Measurements from ENCODE around the gene PGLYRP1. TPM values are rescaled to one million over a fixed set of nuclear protein-coding genes. Genes with fewer than 3 reads are reported as not detected.

PGLYRP1 gene
- polyA plus RNA-seq, 1 donor: 0.07 TPM

DNA sequence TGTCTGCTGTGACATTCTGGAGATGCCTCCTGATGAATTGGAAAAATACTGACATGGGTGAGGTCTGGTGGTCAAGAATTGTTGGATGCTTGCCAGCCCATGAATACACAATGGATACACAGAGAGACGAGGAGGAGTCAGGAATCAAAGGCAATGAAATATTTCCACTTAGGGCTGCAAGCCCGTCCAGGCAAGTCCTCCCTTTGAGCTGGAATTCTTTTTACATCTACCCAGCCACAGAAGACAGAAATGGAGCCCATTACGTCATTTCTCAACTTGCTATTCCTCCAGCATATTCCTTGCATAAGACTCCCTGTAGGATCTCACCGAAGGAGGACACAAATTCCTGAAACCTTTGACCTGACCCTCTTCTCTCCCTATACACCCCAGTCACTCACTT lies 33.7 kb upstream of the PGLYRP1 start:
- Histone ChIP-seq H3K36me3 (ENCODE audit: control insufficient read depth, insufficient read depth, low read length) (no peaks in the 10 kb centered on the region), H3K4me1 (ENCODE audit: control insufficient read depth, insufficient read depth, low read length) (no peaks in the 10 kb centered on the region), H3K9me3 (ENCODE audit: control insufficient read depth, low read depth, low read length) (peaks cover 4% of the 10 kb centered on the region), H3K27me3 (ENCODE audit: control insufficient read depth, insufficient read depth, low read length) (no peaks in the 10 kb centered on the region), H3K27ac (ENCODE audit: low read length) (no peak overlapping the region), H3K4me3 (ENCODE audit: low read length) (no peak overlapping the region)
- WGBS (ENCODE audit: insufficient coverage, low lambda C conversion rate): 60% methylated on average over 1 of the region's 4 CpGs
- no peak for DNase-seq

DNA sequence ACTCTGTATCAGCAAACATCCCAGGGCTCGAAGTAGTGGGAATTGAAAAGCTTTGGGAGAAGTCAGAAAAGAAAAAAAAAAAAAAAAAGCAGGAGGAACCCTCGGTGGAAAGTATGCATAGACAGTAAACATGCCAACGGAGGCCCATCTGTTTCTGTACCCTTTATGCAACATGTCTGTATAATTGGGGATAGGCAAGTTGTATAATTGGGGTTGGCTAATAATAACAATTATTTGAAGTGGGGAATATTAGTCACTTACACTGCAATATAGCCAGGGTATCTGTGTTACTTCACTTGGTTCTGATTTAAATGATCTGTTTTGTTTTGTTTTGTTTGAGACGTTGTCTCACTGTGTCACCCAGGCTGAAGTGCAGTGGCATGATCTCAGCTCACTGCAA lies 30.0 kb upstream of the PGLYRP1 start:
- no peak for DNase-seq
- no peaks in the 10 kb centered on the region for H3K4me1 ChIP-seq (ENCODE audit: control insufficient read depth, insufficient read depth, low read length)
- no peaks in the 10 kb centered on the region for H3K36me3 ChIP-seq (ENCODE audit: control insufficient read depth, insufficient read depth, low read length)
- H3K27me3 ChIP-seq (ENCODE audit: control insufficient read depth, insufficient read depth, low read length): no peaks in the 10 kb centered on the region
- no peaks in the 10 kb centered on the region for H3K9me3 ChIP-seq (ENCODE audit: control insufficient read depth, low read depth, low read length)
- H3K27ac ChIP-seq (ENCODE audit: low read length): no peak overlapping the region
- no peak overlapping the region for H3K4me3 ChIP-seq (ENCODE audit: low read length)
- WGBS (ENCODE audit: insufficient coverage, low lambda C conversion rate): no CpG with 5 or more reads among the region's 4 CpGs

DNA sequence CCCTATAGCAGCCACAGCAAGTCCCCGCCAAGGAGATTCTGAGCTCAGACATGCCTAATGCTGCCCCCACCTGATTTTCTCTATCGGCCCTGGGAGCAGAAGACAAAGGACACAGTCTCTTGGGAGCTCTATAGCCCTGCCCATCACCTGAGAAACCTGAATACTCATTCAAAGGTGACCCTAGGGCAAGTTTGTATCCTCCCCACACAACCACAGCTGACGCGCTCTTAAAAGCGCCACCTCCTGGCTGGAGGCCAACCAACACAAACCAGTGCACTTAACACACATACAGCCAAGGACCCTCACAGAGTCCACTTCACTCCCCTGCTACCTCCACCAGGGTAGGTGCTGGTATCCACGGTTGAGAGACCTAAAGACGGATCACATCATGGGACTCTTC lies 26.7 kb upstream of the PGLYRP1 start:
- no peak for DNase-seq
- H3K4me1 ChIP-seq (ENCODE audit: control insufficient read depth, insufficient read depth, low read length): no peaks in the 10 kb centered on the region
- H3K27ac ChIP-seq (ENCODE audit: low read length): no peak overlapping the region
- no CpG with 5 or more reads among the region's 7 CpGs for WGBS (ENCODE audit: insufficient coverage, low lambda C conversion rate)
- H3K9me3 ChIP-seq (ENCODE audit: control insufficient read depth, low read depth, low read length): no peaks in the 10 kb centered on the region
- H3K4me3 ChIP-seq (ENCODE audit: low read length): no peak overlapping the region
- H3K36me3 ChIP-seq (ENCODE audit: control insufficient read depth, insufficient read depth, low read length): no peaks in the 10 kb centered on the region
- no peaks in the 10 kb centered on the region for H3K27me3 ChIP-seq (ENCODE audit: control insufficient read depth, insufficient read depth, low read length)

DNA sequence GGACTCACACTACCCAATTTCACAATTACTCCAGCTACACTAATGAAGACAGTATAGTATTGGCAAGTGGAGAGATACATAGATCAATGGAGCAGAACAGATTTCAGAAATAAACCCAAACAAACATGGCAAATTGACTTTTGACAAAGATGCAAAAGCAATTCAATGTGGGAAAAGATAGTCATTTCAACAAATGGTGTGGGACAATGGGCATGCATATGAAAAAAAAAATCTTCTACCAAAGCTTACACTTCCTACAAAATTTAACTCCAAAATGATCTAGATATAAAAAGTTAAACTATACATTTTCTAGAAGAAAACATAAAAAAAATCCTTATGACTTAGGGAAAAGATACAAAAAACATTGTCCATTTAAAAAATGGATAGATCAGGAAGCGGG lies 20.7 kb upstream of the PGLYRP1 start:
- H3K27me3 ChIP-seq (ENCODE audit: control insufficient read depth, insufficient read depth, low read length): peaks cover 3% of the 10 kb centered on the region
- H3K36me3 ChIP-seq (ENCODE audit: control insufficient read depth, insufficient read depth, low read length): no peaks in the 10 kb centered on the region
- no peak overlapping the region for H3K4me3 ChIP-seq (ENCODE audit: low read length)
- H3K9me3 ChIP-seq (ENCODE audit: control insufficient read depth, low read depth, low read length): no peaks in the 10 kb centered on the region
- no peak overlapping the region for H3K27ac ChIP-seq (ENCODE audit: low read length)
- DNase-seq: no peak
- WGBS (ENCODE audit: insufficient coverage, low lambda C conversion rate): no CpG with 5 or more reads among the region's 1 CpG
- H3K4me1 ChIP-seq (ENCODE audit: control insufficient read depth, insufficient read depth, low read length): peaks cover 29% of the 10 kb centered on the region

DNA sequence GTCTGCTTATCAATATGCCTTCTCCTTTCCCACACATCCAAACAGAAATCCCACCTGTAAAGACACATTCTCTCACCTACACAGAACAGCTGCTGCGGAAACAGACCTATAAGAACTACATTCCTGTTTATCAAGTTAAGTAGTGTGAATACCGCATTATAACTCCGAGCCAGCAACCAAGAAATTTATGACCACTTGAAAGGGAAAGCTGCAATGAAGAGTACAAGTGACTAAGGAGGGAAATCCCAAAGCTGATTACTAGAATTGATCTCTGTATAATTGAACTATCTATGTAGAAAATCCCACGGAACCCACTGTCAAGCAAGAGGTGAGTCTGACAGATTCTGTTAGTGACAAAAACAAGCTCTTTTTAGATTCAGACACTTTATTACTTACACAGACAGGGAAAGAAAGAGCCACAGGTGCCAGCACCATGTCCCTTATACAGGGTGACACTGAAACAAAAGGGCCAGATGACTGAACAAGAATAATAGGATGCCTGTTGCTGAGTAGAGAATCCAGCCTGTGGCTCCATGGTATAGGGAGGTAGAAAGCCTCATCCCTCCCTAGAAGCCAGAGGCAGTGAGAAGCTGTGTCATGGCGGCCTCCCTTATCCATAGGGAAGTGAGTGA lies 19.5 kb upstream of the PGLYRP1 start:
- H3K4me3 ChIP-seq (ENCODE audit: low read length): no peak overlapping the region
- H3K4me1 ChIP-seq (ENCODE audit: control insufficient read depth, insufficient read depth, low read length): peaks cover 29% of the 10 kb centered on the region
- no peaks in the 10 kb centered on the region for H3K36me3 ChIP-seq (ENCODE audit: control insufficient read depth, insufficient read depth, low read length)
- DNase-seq: no peak
- WGBS (ENCODE audit: insufficient coverage, low lambda C conversion rate): 37% methylated on average over 2 of the region's 5 CpGs
- H3K27me3 ChIP-seq (ENCODE audit: control insufficient read depth, insufficient read depth, low read length): peaks cover 3% of the 10 kb centered on the region
- no peak overlapping the region for H3K27ac ChIP-seq (ENCODE audit: low read length)
- no peaks in the 10 kb centered on the region for H3K9me3 ChIP-seq (ENCODE audit: control insufficient read depth, low read depth, low read length)

DNA sequence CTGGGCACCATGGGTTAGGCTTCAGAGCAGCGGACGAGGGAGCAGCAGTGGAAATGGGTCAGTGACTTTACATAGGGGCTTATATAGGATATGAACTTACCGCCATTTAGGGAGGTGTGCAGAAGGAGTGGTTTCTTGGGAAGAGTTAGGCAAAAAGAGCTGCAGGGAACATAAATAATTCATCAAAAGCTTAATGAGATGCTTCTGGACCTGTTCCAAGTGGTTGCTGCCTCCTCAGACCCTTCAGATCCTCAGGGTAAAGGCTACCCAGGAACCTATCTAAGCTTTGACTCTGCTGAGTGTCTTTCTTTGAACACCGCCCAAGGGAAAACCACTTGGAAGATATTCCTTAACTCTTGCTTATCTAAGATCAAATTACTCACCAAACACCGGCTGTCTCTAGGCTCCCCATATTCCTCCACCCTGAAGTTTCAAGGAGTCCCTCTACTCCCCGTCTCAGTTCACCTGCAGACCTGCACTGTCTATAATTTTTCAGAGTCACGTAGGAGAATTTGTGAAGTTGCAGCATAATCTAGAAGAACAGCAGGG lies 18.2 kb upstream of the PGLYRP1 start, which contains the start of gene IGFL4:
IGFL4 (minus strand) TSS at position 51 of the 549 bp plus-strand sequence; CDS start at position 11, 40 bp downstream.
- peaks cover 3% of the 10 kb centered on the region for H3K27me3 ChIP-seq (ENCODE audit: control insufficient read depth, insufficient read depth, low read length)

DNA sequence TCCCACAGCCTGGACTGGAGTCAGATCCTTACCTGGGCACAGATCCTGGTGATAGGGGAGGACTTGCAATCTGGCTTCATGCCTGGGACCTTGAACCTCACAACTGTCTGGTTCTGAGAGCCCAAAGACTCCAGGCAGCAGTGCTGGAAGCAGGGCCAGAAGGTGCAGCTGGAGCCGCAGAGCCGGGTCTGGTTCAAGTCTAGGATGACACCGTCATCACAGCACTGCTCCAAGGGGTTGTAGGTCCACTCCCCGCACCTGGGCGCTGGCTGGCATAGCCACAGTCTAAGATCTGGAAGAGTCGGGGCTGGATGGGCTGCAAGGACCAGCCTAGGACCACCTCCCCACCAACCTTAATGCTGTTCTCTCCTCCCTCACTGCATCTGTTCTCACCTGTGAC lies 17.3 kb upstream of the PGLYRP1 start:
- peaks cover 3% of the 10 kb centered on the region for H3K27me3 ChIP-seq (ENCODE audit: control insufficient read depth, insufficient read depth, low read length)
- no peak overlapping the region for H3K27ac ChIP-seq (ENCODE audit: low read length)
- H3K4me3 ChIP-seq (ENCODE audit: low read length): no peak overlapping the region
- WGBS (ENCODE audit: insufficient coverage, low lambda C conversion rate): no CpG with 5 or more reads among the region's 6 CpGs
- no peaks in the 10 kb centered on the region for H3K9me3 ChIP-seq (ENCODE audit: control insufficient read depth, low read depth, low read length)
- peaks cover 29% of the 10 kb centered on the region for H3K4me1 ChIP-seq (ENCODE audit: control insufficient read depth, insufficient read depth, low read length)
- H3K36me3 ChIP-seq (ENCODE audit: control insufficient read depth, insufficient read depth, low read length): no peaks in the 10 kb centered on the region
- no peak for DNase-seq

More for the DNA sequence above, 18.2 kb upstream of the PGLYRP1 start, which contains the start of gene IGFL4:
- H3K4me3 ChIP-seq (ENCODE audit: low read length): no peak within 1 kb of the TSS
- H3K9me3 ChIP-seq (ENCODE audit: control insufficient read depth, low read depth, low read length): no peaks in the 10 kb centered on the region
- DNase-seq: peak in 1 of 2 donors; percentile 56
- H3K4me1 ChIP-seq (ENCODE audit: control insufficient read depth, insufficient read depth, low read length): peaks cover 29% of the 10 kb centered on the region
- H3K27ac ChIP-seq (ENCODE audit: low read length): peak within 1 kb of the TSS; percentile 12
- H3K36me3 ChIP-seq (ENCODE audit: control insufficient read depth, insufficient read depth, low read length): no peaks in the 10 kb centered on the region
- no CpG with 5 or more reads among the region's 7 CpGs for WGBS (ENCODE audit: insufficient coverage, low lambda C conversion rate)

DNA sequence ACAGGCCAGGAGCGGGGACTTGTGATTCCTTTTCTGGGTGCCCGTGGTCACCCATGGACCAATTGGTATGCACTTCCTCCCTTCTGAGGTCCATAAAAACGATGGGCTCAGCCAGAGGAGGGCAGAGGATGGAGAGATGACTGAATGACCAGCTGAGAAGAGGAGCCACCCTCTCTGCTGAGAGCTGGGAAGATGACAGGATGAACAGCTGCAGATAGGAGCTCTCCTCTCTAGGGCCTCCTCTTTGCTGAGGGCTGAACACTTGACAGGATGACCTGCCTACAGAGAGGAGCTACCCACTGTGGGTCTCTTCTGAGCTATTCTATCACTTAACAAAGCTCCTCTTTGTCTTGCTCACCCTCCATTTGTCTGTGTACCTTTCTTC lies 13.9 kb upstream of the PGLYRP1 start:
- Histone ChIP-seq H3K4me3 (ENCODE audit: low read length) (no peak overlapping the region), H3K4me1 (ENCODE audit: control insufficient read depth, insufficient read depth, low read length) (peaks cover 18% of the 10 kb centered on the region), H3K9me3 (ENCODE audit: control insufficient read depth, low read depth, low read length) (peaks cover 8% of the 10 kb centered on the region), H3K36me3 (ENCODE audit: control insufficient read depth, insufficient read depth, low read length) (no peaks in the 10 kb centered on the region), H3K27me3 (ENCODE audit: control insufficient read depth, insufficient read depth, low read length) (no peaks in the 10 kb centered on the region), H3K27ac (ENCODE audit: low read length) (no peak overlapping the region)
- WGBS (ENCODE audit: insufficient coverage, low lambda C conversion rate): no CpG with 5 or more reads among the region's 3 CpGs
- DNase-seq: no peak

DNA sequence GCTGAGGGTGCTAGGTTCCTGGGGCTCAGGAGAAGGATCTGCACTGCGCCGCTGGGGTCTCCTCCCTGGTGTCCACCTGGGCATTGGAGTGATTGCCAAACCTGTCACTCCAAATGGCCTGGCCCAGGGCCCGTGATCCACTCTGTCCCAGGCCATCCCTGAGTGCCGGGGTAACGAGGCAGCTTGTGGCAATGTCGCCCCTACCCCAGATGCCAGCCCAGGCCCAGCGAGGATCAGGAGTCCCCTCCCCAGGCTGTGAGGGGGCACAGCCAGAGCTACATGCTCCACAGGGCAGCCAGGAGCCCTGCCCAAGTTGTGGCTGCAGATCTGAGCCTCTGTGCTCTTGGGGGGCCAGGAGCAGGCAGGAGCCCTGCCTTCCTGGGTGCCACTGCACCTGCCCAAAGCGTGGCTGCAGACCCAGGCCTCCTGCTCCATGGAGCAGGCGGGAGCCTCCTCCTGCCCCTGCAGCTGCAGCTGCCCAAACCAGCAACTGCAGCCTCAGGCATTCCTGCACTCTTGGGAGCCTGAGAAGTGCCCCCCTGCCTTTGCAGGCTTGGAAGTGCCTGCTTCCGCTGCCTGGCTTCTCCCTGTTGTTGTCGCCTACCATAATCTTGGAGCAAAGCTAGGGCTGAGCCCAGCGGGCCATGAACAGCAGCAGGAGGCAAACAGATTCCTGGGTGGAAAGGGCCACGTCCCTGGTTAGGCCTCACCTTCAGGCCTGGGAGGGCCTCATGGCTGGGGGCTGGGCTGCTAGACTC lies 13.3 kb upstream of the PGLYRP1 start:
- WGBS (ENCODE audit: insufficient coverage, low lambda C conversion rate): no CpG with 5 or more reads among the region's 13 CpGs
- Histone ChIP-seq H3K4me3 (ENCODE audit: low read length) (no peak overlapping the region), H3K27me3 (ENCODE audit: control insufficient read depth, insufficient read depth, low read length) (no peaks in the 10 kb centered on the region), H3K9me3 (ENCODE audit: control insufficient read depth, low read depth, low read length) (peaks cover 8% of the 10 kb centered on the region), H3K36me3 (ENCODE audit: control insufficient read depth, insufficient read depth, low read length) (no peaks in the 10 kb centered on the region), H3K27ac (ENCODE audit: low read length) (no peak overlapping the region), H3K4me1 (ENCODE audit: control insufficient read depth, insufficient read depth, low read length) (peaks cover 16% of the 10 kb centered on the region)
- no peak for DNase-seq

DNA sequence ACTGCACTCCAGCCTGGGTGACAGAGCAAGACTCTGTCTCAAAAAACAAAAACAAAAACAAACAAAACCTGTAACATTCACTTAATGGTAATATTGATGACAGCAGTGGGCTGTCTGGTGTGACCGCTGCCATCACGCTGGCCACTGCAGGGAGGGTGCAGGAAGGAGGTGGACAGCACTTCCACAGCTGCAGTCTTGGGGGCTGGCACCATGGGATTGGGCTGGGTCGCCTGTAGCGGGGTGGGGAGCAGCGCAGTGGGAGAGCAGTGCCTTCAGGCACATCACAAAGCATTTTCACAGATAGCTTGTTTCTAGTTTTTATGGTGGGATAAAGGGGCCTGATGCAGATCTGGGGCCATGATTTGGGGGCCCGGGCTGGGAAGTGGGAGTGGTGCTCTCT lies 12.7 kb upstream of the PGLYRP1 start:
- peaks cover 13% of the 10 kb centered on the region for H3K4me1 ChIP-seq (ENCODE audit: control insufficient read depth, insufficient read depth, low read length)
- H3K9me3 ChIP-seq (ENCODE audit: control insufficient read depth, low read depth, low read length): peaks cover 8% of the 10 kb centered on the region
- no peak overlapping the region for H3K4me3 ChIP-seq (ENCODE audit: low read length)
- DNase-seq: no peak
- no peak overlapping the region for H3K27ac ChIP-seq (ENCODE audit: low read length)
- no CpG with 5 or more reads among the region's 6 CpGs for WGBS (ENCODE audit: insufficient coverage, low lambda C conversion rate)
- no peaks in the 10 kb centered on the region for H3K27me3 ChIP-seq (ENCODE audit: control insufficient read depth, insufficient read depth, low read length)
- H3K36me3 ChIP-seq (ENCODE audit: control insufficient read depth, insufficient read depth, low read length): no peaks in the 10 kb centered on the region

Measured in large intestine (tissue), 3 donors.